Adrenal gland (tissue), 12 donors: Measurements from ENCODE around the gene SH3RF1. TPM values are rescaled to one million over a fixed set of nuclear protein-coding genes. Genes with fewer than 3 reads are reported as not detected.

Experiments used
- DNase-seq, 7 donors: peaks; one replicate each; pipeline ENCODE4 v3.0.0-alpha.2; 2019 to 2020
- H3K27ac ChIP-seq, 5 donors: fragments of 200-600 bp; sonication (generic) in 4 of 5; 1 replicate in 3 of 5; 2 replicates in 2 of 5; pipeline versions ENCODE4 v1.5.1 to v1.8.0; 2016 to 2020; ENCODE audit warnings: mild to moderate bottlenecking in 1 of 5
- H3K27me3 ChIP-seq: fragments of 200-600 bp; 2 replicates; pipeline ENCODE4 v1.8.0; 2021
- H3K36me3 ChIP-seq, 2 donors: fragments of 200-600 bp; replicated peaks in 1 of 2; 1 replicate in 1 of 2; 2 replicates in 1 of 2; pipeline versions ENCODE4 v1.5.1 to v1.8.0; 2018 to 2022
- H3K4me1 ChIP-seq, 2 donors: fragments of 200-600 bp; replicated peaks in 1 of 2; 1 replicate in 1 of 2; 2 replicates in 1 of 2; pipeline versions ENCODE4 v1.5.1 to v1.8.0; 2018 to 2021
- H3K4me3 ChIP-seq, 4 donors: fragments of 200-600 bp; sonication (generic) in 3 of 4; one replicate each; pipeline ENCODE4 v1.5.1; 2016 to 2018
- H3K9me3 ChIP-seq, 3 donors: fragments of 200-600 bp; sonication (generic) in 1 of 3; replicated peaks in 1 of 3; 1 replicate in 2 of 3; 2 replicates in 1 of 3; pipeline versions ENCODE4 v1.5.1 to v1.8.0; 2016 to 2021
- POLR2A ChIP-seq, 2 donors: fragments of 450-650 bp; IDR thresholded peaks; one replicate each; pipeline ENCODE4 v1.6.1; 2017; ENCODE audit warnings: antibody characterized with exemption in 2 of 2, mild to moderate bottlenecking in 2 of 2, moderate library complexity in 1 of 2
- WGBS, 4 donors: extraction: QIAGEN DNeasy Blood & Tissue Kit in 2 of 4; methylation state at CpG; one replicate each; pipeline versions ENCODE4 v1.1.5 to v1.1.7; 2013 to 2017; 5-methylcytosine and 5-hydroxymethylcytosine counted together
- intact Hi-C, 2 donors: fragments of 100-400 bp; cut with DNase I; formaldehyde crosslinking; loops; one replicate each; pipeline versions ENCODE4 v1.14.1 to v1.15.0; 2022 to 2023
- polyA plus RNA-seq, 3 donors: library from polyadenylated mRNA; stranded (reverse); fragments of 200-250 nt in 2 of 3; fragments of 350-450 nt in 1 of 3; fragmentation: Illumina TruSeq in 1 of 3; extraction: RNeasy Lipid Tissue Mini Kit (QIAGEN cat#74804) in 1 of 3; gene quantifications; one replicate each; pipeline ENCODE4 v1.2.3, GENCODE V29; 2013 to 2014
- total RNA-seq, 9 donors: library from RNA; depleted of rRNA in 4 of 9; stranded (reverse); fragments of >200 nt in 4 of 9; fragments of 120-200 nt in 1 of 9; fragmentation: NEBNext Ultra II Directional in 1 of 9; extraction: Animal tissue kit (Norgen Biotek cat#: 25700) in 1 of 9; gene quantifications; one replicate each; pipeline versions ENCODE4 v1.1.0 to v1.2.4, GENCODE V29; 2013 to 2023
- TF ChIP-seq, protein P1 (sequence below), 6 experiments: fragments of 450-650 bp in 4 of 6; fragments of 200-600 bp in 2 of 6; sonication (generic) in 1 of 6; IDR thresholded peaks; 1 replicate in 5 of 6; 2 replicates in 1 of 6; pipeline versions ENCODE4 v1.5.1 to v1.8.0; 2016 to 2021; ENCODE audit warnings: antibody characterized with exemption in 6 of 6, mild to moderate bottlenecking in 2 of 6, moderate library complexity in 1 of 6
- donor health status: healthy with polysubstance abuse.
- donor health status: Bipolar disorder and iron deficiency.
- donor health status: DM: yes; HTN: yes; CAD: no.
- donor health status: DM: no; HTN: no; CAD: no.
- donor health status: DM: no; HTN: no; CAD: no.
- donor health status: DM: yes; HTN: yes; CAD: no.

Gene SH3RF1
- total and polyA plus RNA-seq, 12 donors = 1.8 to 19.3 (median 8.6) TPM

DNA sequence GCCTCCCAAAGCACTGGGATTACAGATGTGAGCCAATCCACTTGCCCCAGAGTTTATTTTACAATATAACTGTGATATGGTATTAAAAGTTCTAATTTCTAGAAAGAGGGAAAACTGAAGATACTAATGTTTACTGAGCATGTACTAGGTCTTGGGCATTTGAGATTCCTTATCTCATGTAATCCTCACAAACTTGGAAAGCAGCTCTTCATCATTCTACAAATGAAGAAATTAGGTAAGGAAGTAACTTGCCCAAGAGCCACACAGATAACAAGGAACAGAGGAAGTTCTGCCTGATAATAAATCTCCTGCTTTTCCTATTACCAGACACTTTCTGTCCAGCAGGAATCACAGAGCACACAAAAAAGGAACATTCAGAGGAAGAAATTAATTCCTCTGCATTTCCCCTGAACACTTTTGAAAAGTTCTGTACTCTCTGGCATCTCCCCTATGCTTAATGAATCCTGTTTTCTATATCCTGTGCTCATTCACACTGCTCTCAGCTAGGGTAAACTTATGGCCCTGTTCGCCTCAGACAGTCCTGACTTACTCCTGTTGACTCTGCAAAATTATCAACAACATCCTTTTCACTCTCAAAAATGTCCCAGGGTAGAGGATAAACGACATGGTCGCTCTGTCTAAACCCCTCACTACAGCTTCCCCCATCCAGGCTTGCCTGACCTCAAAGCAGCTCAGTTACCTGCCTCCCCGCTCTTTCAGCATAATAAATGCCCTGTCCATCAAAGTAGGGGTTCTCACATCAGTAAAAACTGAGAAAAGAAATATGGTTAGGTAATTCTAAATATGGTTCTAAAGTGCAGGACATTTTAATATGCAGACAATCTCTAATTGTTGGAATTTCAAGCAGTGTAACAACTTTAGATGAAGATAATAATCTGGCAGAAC, 13.6 kb downstream of the SH3RF1 start:
- TF ChIP-seq POLR2A (IDR thresholded peaks at IDR 0.05) = no peak
- Histone ChIP-seq H3K4me1 (peaks cover 39 to 47% of the 10 kb centered on the region in 2 donors), H3K4me3 (no peak overlapping the region)

DNA sequence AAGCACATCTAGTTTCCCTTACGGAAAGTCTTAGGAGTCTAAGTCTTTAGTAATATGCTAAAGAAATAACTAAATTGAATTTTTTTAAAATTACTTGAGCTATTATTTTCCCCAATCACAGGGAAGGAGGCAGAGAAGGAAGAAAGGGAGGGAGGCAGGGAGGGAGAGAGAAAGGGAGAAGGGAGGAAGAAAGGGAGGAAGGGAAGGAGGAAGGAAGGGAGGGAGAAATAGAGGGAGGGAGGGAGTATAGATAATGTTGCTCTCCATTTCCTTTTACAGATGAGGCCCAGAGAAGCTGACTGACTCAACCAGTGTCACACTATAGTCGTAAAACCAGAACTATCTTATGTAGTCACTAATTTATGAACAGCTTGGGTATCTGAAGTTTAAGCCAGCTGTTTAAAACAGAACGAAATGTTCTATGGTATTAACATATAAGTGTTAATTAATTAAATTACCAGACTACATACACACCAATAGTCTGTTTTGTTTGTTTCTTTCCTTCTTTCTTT, 14.6 kb downstream of the SH3RF1 start:
- 78 to 90% (median 83%) methylated on average over 3 of the region's 3 CpGs for WGBS, 4 donors
- Histone ChIP-seq H3K4me3 (no peak overlapping the region), H3K27me3 (no peaks in the 10 kb centered on the region), H3K9me3 (no peaks in the 10 kb centered on the region), H3K36me3 (no peaks in the 10 kb centered on the region), H3K4me1 (peaks cover 39 to 55% of the 10 kb centered on the region in 2 donors), H3K27ac (no peak overlapping the region)
- no peak for DNase-seq
- intact Hi-C loops = no loop called here
- TF ChIP-seq, protein P1, sequence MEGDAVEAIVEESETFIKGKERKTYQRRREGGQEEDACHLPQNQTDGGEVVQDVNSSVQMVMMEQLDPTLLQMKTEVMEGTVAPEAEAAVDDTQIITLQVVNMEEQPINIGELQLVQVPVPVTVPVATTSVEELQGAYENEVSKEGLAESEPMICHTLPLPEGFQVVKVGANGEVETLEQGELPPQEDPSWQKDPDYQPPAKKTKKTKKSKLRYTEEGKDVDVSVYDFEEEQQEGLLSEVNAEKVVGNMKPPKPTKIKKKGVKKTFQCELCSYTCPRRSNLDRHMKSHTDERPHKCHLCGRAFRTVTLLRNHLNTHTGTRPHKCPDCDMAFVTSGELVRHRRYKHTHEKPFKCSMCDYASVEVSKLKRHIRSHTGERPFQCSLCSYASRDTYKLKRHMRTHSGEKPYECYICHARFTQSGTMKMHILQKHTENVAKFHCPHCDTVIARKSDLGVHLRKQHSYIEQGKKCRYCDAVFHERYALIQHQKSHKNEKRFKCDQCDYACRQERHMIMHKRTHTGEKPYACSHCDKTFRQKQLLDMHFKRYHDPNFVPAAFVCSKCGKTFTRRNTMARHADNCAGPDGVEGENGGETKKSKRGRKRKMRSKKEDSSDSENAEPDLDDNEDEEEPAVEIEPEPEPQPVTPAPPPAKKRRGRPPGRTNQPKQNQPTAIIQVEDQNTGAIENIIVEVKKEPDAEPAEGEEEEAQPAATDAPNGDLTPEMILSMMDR (IDR thresholded peaks at IDR 0.05) = no peak
- no peak for TF ChIP-seq POLR2A (IDR thresholded peaks at IDR 0.05)

More for the DNA sequence above, 13.6 kb downstream of the SH3RF1 start:
- peak overlapping the region in 1 of 5 donors; percentile 46 for H3K27ac ChIP-seq
- H3K36me3 ChIP-seq = no peaks in the 10 kb centered on the region
- 47 to 62% (median 54%) methylated on average over 4 of the region's 4 CpGs for WGBS, 4 donors
- intact Hi-C loops = no loop called here
- no peak for DNase-seq
- H3K27me3 ChIP-seq = no peaks in the 10 kb centered on the region
- H3K9me3 ChIP-seq = no peaks in the 10 kb centered on the region

DNA sequence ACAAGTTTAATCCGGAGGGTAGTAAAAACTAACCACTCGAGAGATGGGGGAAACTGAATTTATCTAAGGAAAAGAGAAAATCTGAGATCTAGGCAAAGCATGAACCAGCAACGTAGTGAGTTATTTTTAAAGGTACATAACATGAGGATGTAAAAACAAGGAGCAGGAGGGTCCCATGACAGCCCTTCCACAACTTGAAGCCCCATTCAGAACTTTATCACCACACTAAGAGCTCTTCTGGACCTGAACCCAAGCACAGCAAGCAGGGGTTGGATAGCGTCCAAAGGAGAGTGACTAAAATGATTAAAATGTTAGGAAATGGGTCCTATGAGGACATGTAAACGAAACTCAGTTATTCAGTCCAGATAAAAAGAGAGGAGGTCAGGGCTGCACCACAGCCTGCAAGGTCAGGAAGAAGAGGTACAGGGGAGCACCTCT, 16.2 kb downstream of the SH3RF1 start:
- H3K27me3 ChIP-seq = no peaks in the 10 kb centered on the region
- 26 to 29% (median 28%) methylated on average over 5 of the region's 5 CpGs for WGBS, 4 donors
- peak; percentile 48 to 77 (median 61) for DNase-seq
- no peak overlapping the region for H3K4me3 ChIP-seq
- H3K36me3 ChIP-seq = no peaks in the 10 kb centered on the region
- TF ChIP-seq POLR2A (IDR thresholded peaks at IDR 0.05) = no peak
- TF ChIP-seq, protein P1 (IDR thresholded peaks at IDR 0.05) = no peak
- no peaks in the 10 kb centered on the region for H3K9me3 ChIP-seq
- peak overlapping the region in 1 of 5 donors; percentile 10 for H3K27ac ChIP-seq
- intact Hi-C loops = no loop called here
- peaks cover 39 to 63% of the 10 kb centered on the region in 2 donors for H3K4me1 ChIP-seq

DNA sequence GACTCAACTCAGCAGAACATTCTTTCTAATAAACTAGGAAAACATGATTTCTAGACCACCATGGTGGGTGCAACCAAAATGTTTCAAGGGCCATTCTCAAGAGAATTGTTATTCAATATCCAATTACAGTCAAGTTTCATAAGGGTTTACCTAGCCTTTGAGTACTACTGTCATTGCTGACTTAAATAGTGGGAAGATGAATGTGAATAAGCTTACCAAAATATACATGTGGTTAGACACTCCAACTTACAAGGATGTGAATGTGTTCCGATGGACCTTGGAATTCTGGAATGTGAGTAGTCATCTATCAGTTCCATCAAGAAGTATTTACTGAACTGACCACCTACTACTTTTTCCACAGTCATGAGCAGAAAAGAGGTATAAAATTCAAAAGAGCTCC, 16.9 kb downstream of the SH3RF1 start:
- Histone ChIP-seq H3K27me3 (no peaks in the 10 kb centered on the region), H3K4me1 (peaks cover 39 to 63% of the 10 kb centered on the region in 2 donors), H3K27ac (no peak overlapping the region), H3K9me3 (no peaks in the 10 kb centered on the region), H3K4me3 (no peak overlapping the region), H3K36me3 (no peaks in the 10 kb centered on the region)
- DNase-seq = no peak
- intact Hi-C loops = no loop called here
- 0 to 3% (median 0%) methylated on average over 1 of the region's 1 CpG for WGBS, 4 donors
- no peak for TF ChIP-seq POLR2A (IDR thresholded peaks at IDR 0.05)
- TF ChIP-seq, protein P1 (IDR thresholded peaks at IDR 0.05) = no peak
